GM23338 (cell line): ENCODE data around the gene WDR45B. TPM values are rescaled to one million over a fixed set of nuclear protein-coding genes. Genes with fewer than 3 reads are reported as not detected.

ENCODE experiments used
- ATAC-seq: fragments of 200-7000 bp; cut with Tn5 transposase; 3 replicates; pipeline ENCODE4 v1.9.1; 2020
- DNase-seq: peaks from one replicate; pipeline ENCODE4 v3.0.0-alpha.2; 2015; ENCODE audit warnings: low spot score
- H2AFZ ChIP-seq: fragments of 200-600 bp; sonication (generic); 2 replicates; pipeline ENCODE4 v1.8.0; 2016; ENCODE audit warnings: antibody characterized with exemption, mild to moderate bottlenecking, moderate library complexity
- H3F3A ChIP-seq: fragments of 200-600 bp; sonication (generic); replicated peaks from 2 replicates; pipeline ENCODE4 v1.8.0; 2017; ENCODE audit warnings: antibody characterized with exemption, mixed run types, low read depth
- H3K27ac ChIP-seq: fragments of 200-600 bp; sonication (generic); 2 replicates; pipeline ENCODE4 v1.6.1; 2016; ENCODE audit warnings: low read depth
- H3K27me3 ChIP-seq: fragments of 200-600 bp; sonication (generic); 2 replicates; pipeline ENCODE4 v1.8.0; 2016; ENCODE audit warnings: mild to moderate bottlenecking, mixed run types, moderate library complexity; ENCODE audit not compliant: insufficient read depth
- H3K36me3 ChIP-seq: fragments of 200-600 bp; sonication (generic); 2 replicates; pipeline ENCODE4 v1.8.0; 2016; ENCODE audit warnings: mild to moderate bottlenecking; ENCODE audit not compliant: insufficient read depth
- H3K4me1 ChIP-seq: fragments of 200-600 bp; sonication (generic); 2 replicates; pipeline ENCODE4 v1.8.0; 2016; ENCODE audit warnings: mild to moderate bottlenecking, moderate library complexity; ENCODE audit not compliant: insufficient read depth
- H3K4me2 ChIP-seq: fragments of 200-600 bp; sonication (generic); 2 replicates; pipeline ENCODE4 v1.7.1; 2017; ENCODE audit warnings: mixed run types
- H3K4me3 ChIP-seq: fragments of 200-600 bp; sonication (generic); 2 replicates; pipeline ENCODE4 v1.6.1; 2016; ENCODE audit warnings: mixed run types
- H3K79me2 ChIP-seq: fragments of 200-600 bp; sonication (generic); replicated peaks from 2 replicates; pipeline ENCODE4 v1.8.0; 2017; ENCODE audit warnings: mild to moderate bottlenecking; ENCODE audit not compliant: insufficient read depth
- H3K9me2 ChIP-seq: fragments of 200-600 bp; sonication (generic); 2 replicates; pipeline ENCODE4 v1.8.0; 2017; ENCODE audit not compliant: insufficient read depth
- H4K20me1 ChIP-seq: fragments of 200-600 bp; sonication (generic); replicated peaks from 2 replicates; pipeline ENCODE4 v1.8.0; 2017; ENCODE audit warnings: mild to moderate bottlenecking; ENCODE audit not compliant: insufficient read depth
- H3K27ac Mint-ChIP-seq: 2 replicates; pipeline ENCODE4 v1.8.0; 2020; ENCODE audit warnings: inconsistent platforms, mild to moderate bottlenecking, moderate library complexity, mixed read lengths
- H3K27me3 Mint-ChIP-seq: 3 replicates; pipeline ENCODE4 v1.8.0; 2022; ENCODE audit warnings: low read depth, mild to moderate bottlenecking, moderate library complexity, mixed read lengths, inconsistent platforms; ENCODE audit not compliant: insufficient read depth, poor library complexity
- H3K36me3 Mint-ChIP-seq: 3 replicates; pipeline ENCODE4 v1.8.0; 2021; ENCODE audit warnings: low read depth, mild to moderate bottlenecking, inconsistent platforms, moderate library complexity, mixed read lengths
- H3K4me1 Mint-ChIP-seq: 3 replicates; pipeline ENCODE4 v1.8.0; 2020; ENCODE audit warnings: mild to moderate bottlenecking, inconsistent platforms, mixed read lengths
- H3K4me3 Mint-ChIP-seq: 3 replicates; pipeline ENCODE4 v1.8.0; 2021; ENCODE audit warnings: moderate library complexity, mild to moderate bottlenecking, inconsistent platforms, mixed read lengths
- H3K9me3 Mint-ChIP-seq: 3 replicates; pipeline ENCODE4 v1.8.0; 2020; ENCODE audit warnings: moderate library complexity, mild to moderate bottlenecking, inconsistent platforms, mixed read lengths
- CREB1 ChIP-seq: fragments of 250-450 bp; sonication (Bioruptor Pico); IDR thresholded peaks from 2 replicates; pipeline ENCODE4 v1.5.0; 2020; ENCODE audit warnings: low read depth, mild to moderate bottlenecking, moderate library complexity
- JUNB ChIP-seq: IDR thresholded peaks from one replicate; pipeline ENCODE4 v1.6.1; 2016; ENCODE audit warnings: antibody characterized with exemption; ENCODE audit not compliant: unreplicated experiment
- STAT1 ChIP-seq: IDR thresholded peaks from one replicate; pipeline ENCODE4 v1.6.1; 2016; ENCODE audit warnings: antibody characterized with exemption; ENCODE audit not compliant: unreplicated experiment
- ZNF114 ChIP-seq: fragments of 250-450 bp; sonication (Bioruptor Pico); IDR thresholded peaks from 2 replicates; pipeline ENCODE4 v1.5.0; 2020; ENCODE audit warnings: mild to moderate bottlenecking, moderate library complexity
- ZNF331 ChIP-seq: fragments of 250-450 bp; sonication (Bioruptor Pico); IDR thresholded peaks from 2 replicates; pipeline ENCODE4 v1.5.0; 2020; ENCODE audit warnings: low read depth, mild to moderate bottlenecking, moderate library complexity
- ZNF462 ChIP-seq: fragments of 250-450 bp; sonication (Bioruptor Pico); IDR thresholded peaks from 2 replicates; pipeline ENCODE4 v1.5.0; 2020; ENCODE audit warnings: mild to moderate bottlenecking, moderate library complexity
- polyA plus RNA-seq: library from polyadenylated mRNA; unstranded; fragments of >200 nt; fragmentation: Nextera tagmentation; extraction: Ambion mirVana; gene quantifications from 2 replicates; pipeline ENCODE4 v1.2.1, GENCODE V29; 2016
- total RNA-seq: library from RNA; depleted of rRNA; stranded (reverse); fragments of >200 nt; shearing (Covaris generic); gene quantifications from 2 replicates; pipeline ENCODE4 v1.2.3, GENCODE V29; 2014
- TF ChIP-seq, protein P1 (sequence below), 2 experiments: fragments of 200-600 bp in 1 of 2; sonication (generic) in 1 of 2; conservative IDR thresholded peaks; 2 replicates each; pipeline versions ENCODE4 v1.5.1 to v1.6.1; 2016 to 2017; ENCODE audit warnings: antibody characterized with exemption in 2 of 2, low read depth in 2 of 2, mild to moderate bottlenecking in 2 of 2, moderate library complexity in 1 of 2
- TF ChIP-seq, protein P2 (sequence below): IDR thresholded peaks from 2 replicates; pipeline ENCODE4 v1.6.1; 2016; ENCODE audit warnings: antibody characterized with exemption

WDR45B gene
- total and polyA plus RNA-seq, 2 experiments from 2014 or later = 69.4 to 96.4 TPM

DNA sequence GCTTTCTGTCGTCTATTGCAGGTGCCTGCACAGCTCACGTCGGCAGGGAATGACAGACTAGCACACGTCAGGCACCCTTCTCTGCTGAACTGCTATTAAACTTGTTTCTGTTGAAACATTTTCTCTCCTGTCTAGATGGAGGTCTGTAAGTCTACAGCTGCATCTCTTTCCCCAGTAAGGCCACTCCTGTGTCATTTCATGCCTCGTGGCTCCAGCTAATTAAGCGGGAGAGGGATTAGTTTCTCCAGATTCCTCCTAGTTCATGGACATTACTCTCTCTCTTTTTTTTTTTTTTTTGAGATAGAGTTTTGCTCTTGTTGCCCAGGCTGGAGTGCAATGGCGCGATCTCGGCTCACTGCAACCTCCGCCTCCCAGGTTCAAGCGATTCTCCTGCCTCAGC, 74.2 kb downstream of the WDR45B start (continued):
- TF ChIP-seq, protein P1, sequence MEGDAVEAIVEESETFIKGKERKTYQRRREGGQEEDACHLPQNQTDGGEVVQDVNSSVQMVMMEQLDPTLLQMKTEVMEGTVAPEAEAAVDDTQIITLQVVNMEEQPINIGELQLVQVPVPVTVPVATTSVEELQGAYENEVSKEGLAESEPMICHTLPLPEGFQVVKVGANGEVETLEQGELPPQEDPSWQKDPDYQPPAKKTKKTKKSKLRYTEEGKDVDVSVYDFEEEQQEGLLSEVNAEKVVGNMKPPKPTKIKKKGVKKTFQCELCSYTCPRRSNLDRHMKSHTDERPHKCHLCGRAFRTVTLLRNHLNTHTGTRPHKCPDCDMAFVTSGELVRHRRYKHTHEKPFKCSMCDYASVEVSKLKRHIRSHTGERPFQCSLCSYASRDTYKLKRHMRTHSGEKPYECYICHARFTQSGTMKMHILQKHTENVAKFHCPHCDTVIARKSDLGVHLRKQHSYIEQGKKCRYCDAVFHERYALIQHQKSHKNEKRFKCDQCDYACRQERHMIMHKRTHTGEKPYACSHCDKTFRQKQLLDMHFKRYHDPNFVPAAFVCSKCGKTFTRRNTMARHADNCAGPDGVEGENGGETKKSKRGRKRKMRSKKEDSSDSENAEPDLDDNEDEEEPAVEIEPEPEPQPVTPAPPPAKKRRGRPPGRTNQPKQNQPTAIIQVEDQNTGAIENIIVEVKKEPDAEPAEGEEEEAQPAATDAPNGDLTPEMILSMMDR (conservative IDR thresholded peaks at IDR 0.05; ENCODE audit: low read depth in 2 of 2) = no peak
- TF ChIP-seq ZNF331 (CRISPR knock-in tag) = no peak
- TF ChIP-seq CREB1 (CRISPR knock-in tag) = no peak
- no peak for TF ChIP-seq ZNF114 (CRISPR knock-in tag)
- TF ChIP-seq, protein P2, sequence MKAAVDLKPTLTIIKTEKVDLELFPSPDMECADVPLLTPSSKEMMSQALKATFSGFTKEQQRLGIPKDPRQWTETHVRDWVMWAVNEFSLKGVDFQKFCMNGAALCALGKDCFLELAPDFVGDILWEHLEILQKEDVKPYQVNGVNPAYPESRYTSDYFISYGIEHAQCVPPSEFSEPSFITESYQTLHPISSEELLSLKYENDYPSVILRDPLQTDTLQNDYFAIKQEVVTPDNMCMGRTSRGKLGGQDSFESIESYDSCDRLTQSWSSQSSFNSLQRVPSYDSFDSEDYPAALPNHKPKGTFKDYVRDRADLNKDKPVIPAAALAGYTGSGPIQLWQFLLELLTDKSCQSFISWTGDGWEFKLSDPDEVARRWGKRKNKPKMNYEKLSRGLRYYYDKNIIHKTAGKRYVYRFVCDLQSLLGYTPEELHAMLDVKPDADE = no peak
- TF ChIP-seq ZNF462 = no peak
- no peak for TF ChIP-seq STAT1

GRCh38 chr17:82571855-82572254, 76.4 kb downstream of the WDR45B start:
- Histone ChIP-seq H3F3A (no peaks in the 10 kb centered on the region), H3K36me3 (peaks cover 42% of the 10 kb centered on the region), H4K20me1 (peaks cover 41% of the 10 kb centered on the region), H3K4me3 (no peak overlapping the region), H3K27ac (no peak overlapping the region), H2AFZ (no peak overlapping the region), H3K9me2 (no peaks in the 10 kb centered on the region), H3K4me2 (no peak overlapping the region), H3K4me1 (no peaks in the 10 kb centered on the region), H3K79me2 (peaks cover 73% of the 10 kb centered on the region), H3K27me3 (no peaks in the 10 kb centered on the region)
- Mint-ChIP-seq H3K27me3 (peaks cover 2% of the 10 kb centered on the region), H3K9me3 (no peaks in the 10 kb centered on the region), H3K27ac (no peak overlapping the region), H3K4me3 (no peak overlapping the region), H3K36me3 (peaks cover 67% of the 10 kb centered on the region), H3K4me1 (peaks cover 3% of the 10 kb centered on the region; the same call in 2 of the 3 replicates)
- no peak for DNase-seq
- no peak for ATAC-seq
- TF ChIP-seq STAT1 = no peak
- no peak for TF ChIP-seq ZNF114 (CRISPR knock-in tag)
- TF ChIP-seq JUNB = no peak
